HepG2 (cell line): ENCODE data around the gene AUTS2.

ENCODE experiments used
- BCLAF1 ChIP-seq: fragments of 450-650 bp; IDR thresholded peaks from 2 replicates; pipeline ENCODE4 v1.6.1; 2017; ENCODE audit warnings: mild to moderate bottlenecking
- CCDC6 ChIP-seq: sonication (generic); formaldehyde crosslinking; IDR thresholded peaks from 2 replicates; pipeline ENCODE4 v1.8.1; 2022; ENCODE audit warnings: mild to moderate bottlenecking, missing genetic modification reagents, moderate library complexity
- CTCF ChIP-seq: sonication (generic); formaldehyde crosslinking; IDR thresholded peaks from 2 replicates; pipeline ENCODE4 v1.5.0; 2020; ENCODE audit warnings: mild to moderate bottlenecking, missing genetic modification reagents, moderate library complexity
- DRAP1 ChIP-seq: IDR thresholded peaks from 2 replicates; pipeline ENCODE4 v1.6.1; 2016; ENCODE audit warnings: missing genetic modification reagents, missing compliant biosample characterization
- MAFK ChIP-seq, 2 experiments: IDR thresholded peaks in 1 of 2; conservative IDR thresholded peaks in 1 of 2; 2 replicates each; pipeline ENCODE4 v1.6.1; 2011; ENCODE audit warnings: improper control_type of control experiment in 2 of 2, low read length in 2 of 2
- POLR2AphosphoS5 ChIP-seq: IDR thresholded peaks from 2 replicates; pipeline ENCODE4 v1.6.1; 2012; ENCODE audit warnings: low read depth, low read length
- ZNF225 ChIP-seq: sonication (generic); formaldehyde crosslinking; IDR thresholded peaks from 2 replicates; pipeline ENCODE4 v1.4.0; 2020; ENCODE audit warnings: mild to moderate bottlenecking, missing genetic modification reagents

- no peak for TF ChIP-seq POLR2AphosphoS5
- TF ChIP-seq MAFK (conservative IDR thresholded peaks at IDR 0.05 in 1 of 2, IDR thresholded peaks at IDR 0.05 in 1 of 2; ENCODE audit: low read length in 2 of 2) = no peak
- TF ChIP-seq CCDC6 (CRISPR knock-in tag) = no peak
- TF ChIP-seq DRAP1 (CRISPR knock-in tag) = no peak
- TF ChIP-seq CTCF (CRISPR knock-in tag) = no peak
- no peak for TF ChIP-seq ZNF225 (CRISPR knock-in tag)
- no peak for TF ChIP-seq BCLAF1
Observed at GRCh38 chr7:70619130-70619529, 1020.9 kb downstream of the AUTS2 start.
